Measurements from ENCODE around the gene SCD5.

DNA sequence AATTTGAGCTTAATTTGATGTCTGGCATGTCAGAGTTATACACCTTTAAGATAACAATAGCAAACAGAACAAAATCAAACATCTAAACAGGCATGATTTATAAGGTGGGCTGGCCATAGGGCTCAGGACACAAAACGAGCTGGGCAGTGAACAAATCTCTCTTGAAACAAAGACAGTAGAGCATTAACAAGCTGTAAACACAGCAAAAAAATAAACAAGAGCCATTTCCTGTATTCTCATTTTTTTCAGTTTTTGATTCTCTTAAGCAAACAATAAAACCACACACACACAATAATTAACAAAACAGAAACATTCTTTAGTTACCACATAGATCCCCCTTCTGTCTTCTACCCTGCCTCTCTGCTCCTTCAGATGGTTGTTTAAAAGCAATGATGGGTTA is 168.5 kb downstream of the SCD5 start:
- TF ChIP-seq POLR2AphosphoS5 (IDR thresholded peaks at IDR 0.05; ENCODE audit: low read depth, low read length) (no peak), SIN3A (IDR thresholded peaks at IDR 0.05; ENCODE audit: borderline replicate concordance, insufficient read depth, low read length) (no peak)

Measured in PFSK-1 (cell line).